H9 (cell line): ENCODE measurements around the gene SFXN5. TPM values are rescaled to one million over a fixed set of nuclear protein-coding genes. Genes with fewer than 3 reads are reported as not detected.
"Not testable (repeated sequence)": the region's sequence is repeated elsewhere in the genome, so short reads cannot be mapped to it uniquely, and the experiment has no call there.

Experiments used
- DNase-seq: peaks from one replicate; pipeline ENCODE4 v3.0.0-alpha.2; 2017
- H2AFZ ChIP-seq: one replicate; pipeline ENCODE4 v1.6.1; 2013; ENCODE audit warnings: mild to moderate bottlenecking, low read length, control low read depth, moderate library complexity
- H2AK5ac ChIP-seq: 2 replicates; pipeline ENCODE4 v1.6.1; 2013; ENCODE audit warnings: low read length, control low read depth, mixed read lengths; ENCODE audit not compliant: insufficient read length
- H2BK120ac ChIP-seq: one replicate; pipeline ENCODE4 v1.6.1; 2013; ENCODE audit warnings: low read depth, mild to moderate bottlenecking, low read length, control low read depth, inconsistent platforms; ENCODE audit not compliant: poor library complexity, severe bottlenecking
- H2BK12ac ChIP-seq: 2 replicates; pipeline ENCODE4 v1.6.1; 2013; ENCODE audit warnings: low read length, control low read depth, mixed read lengths, low read depth; ENCODE audit not compliant: insufficient read length
- H2BK15ac ChIP-seq: 2 replicates; pipeline ENCODE4 v1.6.1; 2013; ENCODE audit warnings: low read depth, low read length, control low read depth
- H2BK20ac ChIP-seq: one replicate; pipeline ENCODE4 v1.6.1; 2013; ENCODE audit warnings: low read depth, mild to moderate bottlenecking, low read length, control low read depth, inconsistent platforms; ENCODE audit not compliant: poor library complexity, severe bottlenecking
- H2BK5ac ChIP-seq: 2 replicates; pipeline ENCODE4 v1.6.1; 2013; ENCODE audit warnings: low read length, control low read depth, mixed read lengths; ENCODE audit not compliant: insufficient read length
- H3K14ac ChIP-seq: 2 replicates; pipeline ENCODE4 v1.6.1; 2013; ENCODE audit warnings: low read length, control low read depth; ENCODE audit not compliant: insufficient read depth
- H3K18ac ChIP-seq: 2 replicates; pipeline ENCODE4 v1.6.1; 2013; ENCODE audit warnings: low read depth, mild to moderate bottlenecking, mixed read lengths, low read length, control low read depth; ENCODE audit not compliant: insufficient read length
- H3K23ac ChIP-seq: 2 replicates; pipeline ENCODE4 v1.6.1; 2013; ENCODE audit warnings: low read length, control low read depth, mixed read lengths, low read depth; ENCODE audit not compliant: insufficient read length
- H3K23me2 ChIP-seq: 2 replicates; pipeline ENCODE4 v1.6.1; 2013; ENCODE audit warnings: low read depth, mild to moderate bottlenecking, mixed read lengths, low read length, control low read depth; ENCODE audit not compliant: insufficient read length, poor library complexity, severe bottlenecking
- H3K27ac ChIP-seq: 2 replicates; pipeline ENCODE4 v1.5.1; 2013; ENCODE audit warnings: low read length, control low read depth, mixed read lengths, low read depth; ENCODE audit not compliant: insufficient read length
- H3K27me3 ChIP-seq: 2 replicates; pipeline ENCODE4 v1.6.1; 2013; ENCODE audit warnings: low read length, control low read depth, inconsistent platforms; ENCODE audit not compliant: insufficient read depth
- H3K4ac ChIP-seq: 2 replicates; pipeline ENCODE4 v1.6.1; 2013; ENCODE audit warnings: low read depth, mild to moderate bottlenecking, control low read depth, inconsistent platforms, low read length, moderate library complexity
- H3K4me1 ChIP-seq: 2 replicates; pipeline ENCODE4 v1.6.1; 2013; ENCODE audit warnings: low read length, control low read depth, inconsistent platforms; ENCODE audit not compliant: insufficient read depth
- H3K4me2 ChIP-seq: 2 replicates; pipeline ENCODE4 v1.6.1; 2013; ENCODE audit warnings: low read length, control low read depth, mixed read lengths; ENCODE audit not compliant: insufficient read length, insufficient read depth
- H3K56ac ChIP-seq: 2 replicates; pipeline ENCODE4 v1.6.1; 2013; ENCODE audit warnings: low read depth, mild to moderate bottlenecking, mixed read lengths, low read length, control low read depth; ENCODE audit not compliant: insufficient read length
- H3K79me1 ChIP-seq: 2 replicates; pipeline ENCODE4 v1.6.1; 2013; ENCODE audit warnings: low read depth, mild to moderate bottlenecking, moderate library complexity, low read length, control low read depth, inconsistent platforms; ENCODE audit not compliant: insufficient read depth, poor library complexity, severe bottlenecking
- H3K79me2 ChIP-seq: 2 replicates; pipeline ENCODE4 v1.6.1; 2013; ENCODE audit warnings: low read length, control low read depth, inconsistent platforms; ENCODE audit not compliant: insufficient read depth
- H3K9ac ChIP-seq: 2 replicates; pipeline ENCODE4 v1.6.1; 2013; ENCODE audit warnings: low read length, control low read depth, mixed read lengths; ENCODE audit not compliant: insufficient read length; ENCODE audit errors: extremely low read depth
- H3K9me3 ChIP-seq: one replicate; pipeline ENCODE4 v1.6.1; 2013; ENCODE audit warnings: low read depth, low read length, inconsistent platforms; ENCODE audit not compliant: control insufficient read depth
- H3T11ph ChIP-seq: one replicate; pipeline ENCODE4 v1.6.1; 2013; ENCODE audit warnings: mild to moderate bottlenecking, low read length, control low read depth, inconsistent platforms
- H4K20me1 ChIP-seq: one replicate; pipeline ENCODE4 v1.6.1; 2013; ENCODE audit not compliant: control insufficient read depth, insufficient read length, insufficient read depth
- H4K5ac ChIP-seq: 2 replicates; pipeline ENCODE4 v1.6.1; 2013; ENCODE audit warnings: low read depth, mild to moderate bottlenecking, mixed read lengths, low read length, control low read depth; ENCODE audit not compliant: insufficient read length
- H4K8ac ChIP-seq: replicated peaks from 2 replicates; pipeline ENCODE4 v1.6.1; 2013; ENCODE audit warnings: low read length, control low read depth, mixed read lengths, low read depth; ENCODE audit not compliant: insufficient read length
- H4K91ac ChIP-seq: 2 replicates; pipeline ENCODE4 v1.6.1; 2013; ENCODE audit warnings: low read depth, mild to moderate bottlenecking, moderate library complexity, mixed read lengths, low read length, control low read depth; ENCODE audit not compliant: insufficient read length
- H3K27ac Mint-ChIP-seq, 3 experiments: 2 replicates in 2 of 3; 3 replicates in 1 of 3; pipeline ENCODE4 v1.8.0; 2020 to 2021; ENCODE audit warnings: mixed read lengths in 3 of 3, mild to moderate bottlenecking in 1 of 3, moderate library complexity in 1 of 3
- H3K27me3 Mint-ChIP-seq: 2 replicates; pipeline ENCODE4 v1.8.0; 2021; ENCODE audit warnings: low read depth, mild to moderate bottlenecking, moderate library complexity, mixed read lengths
- H3K36me3 Mint-ChIP-seq, 3 experiments: 2 replicates in 2 of 3; 3 replicates in 1 of 3; pipeline ENCODE4 v1.8.0; 2020 to 2021; ENCODE audit warnings: low read depth in 3 of 3, mixed read lengths in 3 of 3; ENCODE audit not compliant: insufficient read depth in 1 of 3
- H3K4me1 Mint-ChIP-seq, 2 experiments: 2 replicates each; pipeline ENCODE4 v1.8.0; 2020; ENCODE audit warnings: mixed read lengths in 2 of 2
- H3K4me3 Mint-ChIP-seq, 2 experiments: 2 replicates in 1 of 2; 3 replicates in 1 of 2; pipeline ENCODE4 v1.8.0; 2020 to 2021; ENCODE audit warnings: mild to moderate bottlenecking in 2 of 2, mixed read lengths in 2 of 2, moderate library complexity in 1 of 2
- H3K9me3 Mint-ChIP-seq, 2 experiments: 2 replicates in 1 of 2; 3 replicates in 1 of 2; pipeline ENCODE4 v1.8.0; 2020; ENCODE audit warnings: mild to moderate bottlenecking in 2 of 2, mixed read lengths in 2 of 2, moderate library complexity in 1 of 2
- WGBS: extraction: QIAGEN DNeasy Blood & Tissue Kit; methylation state at CpG from one replicate; pipeline ENCODE4 v1.1.7; 2013; ENCODE audit warnings: missing lambda C conversion rate, low lambda C conversion rate, mixed read lengths; ENCODE audit not compliant: insufficient read length; ENCODE audit errors: extremely low coverage; 5-methylcytosine and 5-hydroxymethylcytosine counted together
- total RNA-seq: library from RNA; stranded (reverse); gene quantifications from 2 replicates; pipeline ENCODE4 v1.2.1, GENCODE V29; 2021
- TF ChIP-seq, protein P1 (sequence below): fragments of 200-600 bp; sonication (generic); conservative IDR thresholded peaks from 3 replicates; pipeline ENCODE4 v1.8.0; 2021; ENCODE audit warnings: antibody characterized with exemption, mild to moderate bottlenecking

SFXN5 gene
- total RNA-seq, 1 experiment from 2014 or later, result 30.9 TPM

GRCh38 chr2:73095910-73096309 is 24.4 kb upstream of the SFXN5 start:
- H3K9ac ChIP-seq, result no peak overlapping the region
- no peaks in the 10 kb centered on the region for H4K20me1 ChIP-seq
- H4K8ac ChIP-seq, result no peak overlapping the region
- WGBS, result no CpG with 5 or more reads among the region's 3 CpGs
- no peaks in the 10 kb centered on the region for H3K36me3 Mint-ChIP-seq
- H3K23me2 ChIP-seq, result no peaks in the 10 kb centered on the region
- H3K14ac ChIP-seq, result no peak overlapping the region
- no peak overlapping the region for H3K56ac ChIP-seq
- no peak overlapping the region for H2BK20ac ChIP-seq
- H2BK12ac ChIP-seq, result no peak overlapping the region
- H3K27ac ChIP-seq, result no peak overlapping the region
- H2BK15ac ChIP-seq, result no peak overlapping the region
- no peaks in the 10 kb centered on the region for H3K9me3 ChIP-seq
- H4K91ac ChIP-seq, result no peak overlapping the region
- no peak overlapping the region for H2BK5ac ChIP-seq
- H3K9me3 Mint-ChIP-seq, result no peaks in the 10 kb centered on the region
- peaks cover 8% of the 10 kb centered on the region in 2 experiments for H3K4me1 Mint-ChIP-seq
- H3K79me1 ChIP-seq, result no peaks in the 10 kb centered on the region
- H2AK5ac ChIP-seq, result no peak overlapping the region
- H3K4ac ChIP-seq, result no peak overlapping the region
- no peaks in the 10 kb centered on the region for H3K27me3 ChIP-seq
- H4K5ac ChIP-seq, result no peak overlapping the region
- no peak overlapping the region for H2BK120ac ChIP-seq
- H3K4me1 ChIP-seq, result no peaks in the 10 kb centered on the region
- no peaks in the 10 kb centered on the region for H3K27me3 Mint-ChIP-seq
- H3K27ac Mint-ChIP-seq, result peak overlapping the region in 1 of 3 experiments; percentile 58; a peak in 1 of 7 replicates
- DNase-seq, result no peak
- H3K4me2 ChIP-seq, result no peak overlapping the region
- no peak overlapping the region for H2AFZ ChIP-seq
- H3K79me2 ChIP-seq, result no peaks in the 10 kb centered on the region
- TF ChIP-seq, protein P1, sequence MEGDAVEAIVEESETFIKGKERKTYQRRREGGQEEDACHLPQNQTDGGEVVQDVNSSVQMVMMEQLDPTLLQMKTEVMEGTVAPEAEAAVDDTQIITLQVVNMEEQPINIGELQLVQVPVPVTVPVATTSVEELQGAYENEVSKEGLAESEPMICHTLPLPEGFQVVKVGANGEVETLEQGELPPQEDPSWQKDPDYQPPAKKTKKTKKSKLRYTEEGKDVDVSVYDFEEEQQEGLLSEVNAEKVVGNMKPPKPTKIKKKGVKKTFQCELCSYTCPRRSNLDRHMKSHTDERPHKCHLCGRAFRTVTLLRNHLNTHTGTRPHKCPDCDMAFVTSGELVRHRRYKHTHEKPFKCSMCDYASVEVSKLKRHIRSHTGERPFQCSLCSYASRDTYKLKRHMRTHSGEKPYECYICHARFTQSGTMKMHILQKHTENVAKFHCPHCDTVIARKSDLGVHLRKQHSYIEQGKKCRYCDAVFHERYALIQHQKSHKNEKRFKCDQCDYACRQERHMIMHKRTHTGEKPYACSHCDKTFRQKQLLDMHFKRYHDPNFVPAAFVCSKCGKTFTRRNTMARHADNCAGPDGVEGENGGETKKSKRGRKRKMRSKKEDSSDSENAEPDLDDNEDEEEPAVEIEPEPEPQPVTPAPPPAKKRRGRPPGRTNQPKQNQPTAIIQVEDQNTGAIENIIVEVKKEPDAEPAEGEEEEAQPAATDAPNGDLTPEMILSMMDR, result no peak
- H3K18ac ChIP-seq, result no peak overlapping the region
- no peak overlapping the region for H3K23ac ChIP-seq
- no peak overlapping the region for H3K4me3 Mint-ChIP-seq
- no peak overlapping the region for H3T11ph ChIP-seq

GRCh38 chr2:73093601-73094218 is 22.2 kb upstream of the SFXN5 start:
- H3K18ac ChIP-seq, H3K27me3 ChIP-seq, DNase-seq, H3K23me2 ChIP-seq, H3K4me2 ChIP-seq, H3K4me1 Mint-ChIP-seq, H3K4me1 ChIP-seq, H3K79me2 ChIP-seq, H3K4ac ChIP-seq, H3K36me3 Mint-ChIP-seq, H3K23ac ChIP-seq, H2AK5ac ChIP-seq, H3K4me3 Mint-ChIP-seq, H3K9me3 ChIP-seq, H2BK20ac ChIP-seq, H3K56ac ChIP-seq, H4K5ac ChIP-seq, H2BK12ac ChIP-seq, H3K79me1 ChIP-seq, H2BK15ac ChIP-seq, H4K20me1 ChIP-seq, H2BK120ac ChIP-seq, H2BK5ac ChIP-seq, H4K91ac ChIP-seq, H3K27me3 Mint-ChIP-seq, H3K14ac ChIP-seq, H3K9me3 Mint-ChIP-seq, H2AFZ ChIP-seq, H3K9ac ChIP-seq, H4K8ac ChIP-seq, H3T11ph ChIP-seq, H3K27ac ChIP-seq: not testable (repeated sequence)
- no CpG with 5 or more reads among the region's 17 CpGs for WGBS
- H3K27ac Mint-ChIP-seq, result peak overlapping the region in 1 of 3 experiments; percentile 86; a peak in 2 of 7 replicates
